GM19240 (cell line): Measurements from ENCODE around the gene EYA4.

Experiments used
- DNase-seq: peaks from one replicate; pipeline ENCODE4 v3.0.0; 2011; ENCODE audit warnings: low spot score; ENCODE audit not compliant: insufficient read length

Gene EYA4, protein sequence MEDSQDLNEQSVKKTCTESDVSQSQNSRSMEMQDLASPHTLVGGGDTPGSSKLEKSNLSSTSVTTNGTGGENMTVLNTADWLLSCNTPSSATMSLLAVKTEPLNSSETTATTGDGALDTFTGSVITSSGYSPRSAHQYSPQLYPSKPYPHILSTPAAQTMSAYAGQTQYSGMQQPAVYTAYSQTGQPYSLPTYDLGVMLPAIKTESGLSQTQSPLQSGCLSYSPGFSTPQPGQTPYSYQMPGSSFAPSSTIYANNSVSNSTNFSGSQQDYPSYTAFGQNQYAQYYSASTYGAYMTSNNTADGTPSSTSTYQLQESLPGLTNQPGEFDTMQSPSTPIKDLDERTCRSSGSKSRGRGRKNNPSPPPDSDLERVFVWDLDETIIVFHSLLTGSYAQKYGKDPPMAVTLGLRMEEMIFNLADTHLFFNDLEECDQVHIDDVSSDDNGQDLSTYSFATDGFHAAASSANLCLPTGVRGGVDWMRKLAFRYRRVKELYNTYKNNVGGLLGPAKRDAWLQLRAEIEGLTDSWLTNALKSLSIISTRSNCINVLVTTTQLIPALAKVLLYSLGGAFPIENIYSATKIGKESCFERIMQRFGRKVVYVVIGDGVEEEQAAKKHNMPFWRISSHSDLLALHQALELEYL

GRCh38 chr6:133241086-133241900 is at the start of gene EYA4:
Gene EYA4, plus strand, starts transcription at chr6:133241357. Its CDS starts 33,424 bp downstream, at chr6:133274781.
- DNase-seq, result no peak

GRCh38 chr6:133193396-133193795 is 47.8 kb upstream of the EYA4 start:
- DNase-seq, result no peak

DNA sequence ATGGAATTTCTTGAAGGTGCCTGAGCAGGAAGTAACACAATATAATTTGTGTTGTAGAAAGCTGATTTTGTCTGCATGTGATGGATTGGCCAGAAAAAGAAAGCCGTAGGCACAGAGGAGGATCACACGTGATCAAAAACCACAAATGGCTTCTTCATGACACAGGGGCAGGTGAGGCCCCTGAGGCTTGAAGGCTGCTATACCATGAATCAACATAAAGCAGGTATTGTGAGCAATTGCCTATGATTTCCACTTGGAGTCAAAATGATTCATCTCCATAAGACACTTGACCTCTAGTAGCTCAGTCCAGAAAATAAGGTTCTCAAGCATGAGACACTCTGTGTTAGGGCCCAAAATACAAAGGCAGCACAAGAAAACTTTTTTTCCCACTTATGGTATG is 42.4 kb upstream of the EYA4 start:
- no peak for DNase-seq

DNA sequence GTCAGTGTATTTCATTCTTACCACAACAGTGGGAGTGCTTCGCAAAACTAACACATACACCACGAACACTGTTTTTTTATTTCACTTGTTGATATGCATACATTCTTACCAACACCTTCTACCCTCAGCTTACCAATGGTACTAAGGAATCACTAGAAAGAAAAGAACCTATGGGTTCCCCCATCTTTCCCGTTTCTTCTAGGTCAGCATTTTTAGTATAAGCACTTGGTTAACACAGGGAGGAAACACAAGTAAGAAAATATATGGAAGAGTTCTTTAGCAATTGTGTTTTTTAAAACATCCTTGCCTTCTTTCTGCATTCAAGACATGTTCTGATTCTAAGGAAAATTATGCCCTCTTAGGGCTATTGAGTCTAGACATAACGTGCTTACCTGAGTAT is 39.9 kb upstream of the EYA4 start:
- DNase-seq, result no peak

GRCh38 chr6:133202610-133203343 is 38.4 kb upstream of the EYA4 start:
- DNase-seq, result no peak

DNA sequence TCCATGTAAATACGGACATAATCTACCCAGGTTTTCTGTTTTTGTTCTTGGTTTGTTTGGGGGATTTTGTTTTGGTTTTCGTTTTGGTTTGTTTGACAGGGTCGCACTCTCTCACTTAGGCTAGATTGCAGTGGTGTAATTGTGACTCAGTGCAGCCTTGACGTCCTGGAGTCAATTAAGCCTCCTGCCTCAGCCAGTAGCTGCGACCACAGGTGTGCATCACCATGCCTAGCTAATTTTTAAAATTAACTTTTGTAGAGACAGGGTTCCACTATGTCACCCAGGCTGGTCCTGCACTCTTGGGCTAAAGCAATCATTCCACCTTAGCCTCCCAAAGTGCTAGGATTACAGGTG is 37.8 kb upstream of the EYA4 start:
- DNase-seq, result no peak

- DNase-seq, result no peak
These were observed 35.9 kb upstream of the EYA4 start for GRCh38 chr6:133205304-133205703.

GRCh38 chr6:133206942-133207341 is 34.2 kb upstream of the EYA4 start:
- DNase-seq, result no peak

- no peak for DNase-seq
These were observed 33.4 kb upstream of the EYA4 start for GRCh38 chr6:133207754-133208153.

DNA sequence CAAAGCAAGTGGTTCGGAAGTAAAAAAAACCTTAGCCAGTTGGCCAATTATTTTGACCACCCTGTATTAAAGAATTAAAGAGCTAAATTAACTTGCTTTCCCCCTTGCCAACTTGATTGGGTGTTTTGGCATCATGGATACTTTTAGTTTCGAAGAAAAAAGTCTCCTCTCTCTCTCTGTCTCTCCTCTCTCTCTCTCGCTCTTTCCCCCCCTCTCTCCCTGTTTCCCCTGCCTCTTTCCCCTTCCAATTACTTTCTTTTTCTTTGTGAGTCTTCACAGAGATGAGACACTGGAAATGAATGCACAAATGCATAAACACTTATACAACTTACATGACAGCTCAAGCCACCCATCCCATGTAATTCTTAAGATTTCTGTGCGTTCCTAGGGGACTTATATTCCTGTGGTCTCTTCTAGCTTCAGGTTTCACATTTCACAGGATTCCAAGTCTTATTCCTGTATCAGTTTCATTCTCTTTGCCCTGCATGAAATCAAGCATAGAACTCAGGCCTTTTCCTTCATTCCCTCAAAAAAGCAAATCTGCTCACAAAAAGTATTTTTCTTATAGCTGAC is 32.9 kb upstream of the EYA4 start:
- DNase-seq, result no peak

GRCh38 chr6:133214267-133214666 is 26.9 kb upstream of the EYA4 start:
- DNase-seq, result no peak

GRCh38 chr6:133218852-133219251 is 22.3 kb upstream of the EYA4 start:
- no peak for DNase-seq

DNA sequence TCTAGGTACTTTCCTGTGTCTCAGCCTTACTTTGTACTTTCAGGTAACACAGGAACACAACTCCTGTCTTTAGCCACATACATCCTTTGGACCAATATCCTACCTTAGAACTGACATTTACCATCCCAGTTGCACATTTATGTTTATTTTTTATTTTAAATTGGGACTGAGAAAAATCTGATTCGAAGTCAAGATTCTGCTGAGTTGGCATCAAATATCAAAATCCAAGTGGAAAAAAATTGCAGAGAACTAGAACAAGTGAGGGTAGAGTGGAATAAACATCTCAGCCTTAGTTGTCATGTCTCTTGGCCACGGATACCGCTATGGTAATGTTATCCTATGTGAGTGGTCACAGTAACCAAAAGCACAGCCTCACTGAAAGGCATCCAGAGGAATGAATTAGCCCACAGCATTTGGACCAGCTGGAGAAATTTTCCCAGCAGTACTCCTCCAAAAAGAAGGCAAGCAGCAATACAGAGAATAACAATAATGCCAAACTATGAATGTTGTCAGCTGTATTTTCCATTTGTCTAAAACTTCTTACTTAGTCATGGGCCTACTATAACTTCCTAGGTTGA is 17.6 kb upstream of the EYA4 start:
- no peak for DNase-seq

DNA sequence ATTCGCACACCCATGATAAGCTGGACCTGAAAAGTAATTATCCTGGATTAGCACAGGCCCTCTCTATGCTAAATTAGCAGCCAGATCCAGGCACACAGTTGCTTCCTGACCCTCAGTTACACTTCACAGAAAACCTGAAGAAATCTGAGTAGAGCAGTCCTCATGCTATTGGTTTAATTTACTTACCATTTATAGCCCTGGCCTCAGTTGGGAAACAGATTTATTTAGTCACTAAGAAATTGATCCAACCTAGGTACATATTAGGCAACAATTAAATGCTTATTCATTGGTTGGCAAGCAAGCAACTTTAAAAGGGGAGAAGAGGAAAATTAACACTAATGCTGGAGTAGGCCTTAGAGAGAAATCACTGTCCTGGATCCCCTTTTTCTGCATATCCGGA is 15.6 kb upstream of the EYA4 start:
- DNase-seq, result no peak

DNA sequence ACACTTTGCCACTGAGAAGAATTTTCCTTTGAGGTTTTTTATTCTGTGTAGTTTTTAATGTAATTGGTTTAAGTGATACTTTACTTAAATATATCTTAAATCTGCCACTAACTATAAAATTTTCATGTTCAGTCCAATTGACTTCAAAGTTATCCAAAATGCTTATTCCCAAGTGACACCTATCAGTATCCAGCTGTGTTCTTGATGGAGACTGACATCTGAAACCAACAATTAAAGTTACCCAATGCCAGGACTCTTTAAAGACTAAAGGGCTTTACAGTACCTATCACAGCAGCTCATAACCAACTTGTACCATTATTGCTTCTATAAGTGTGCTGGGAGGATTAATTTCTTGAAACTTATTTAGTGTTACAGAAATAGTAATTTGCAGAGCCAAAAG is 13.8 kb upstream of the EYA4 start:
- DNase-seq, result no peak

DNA sequence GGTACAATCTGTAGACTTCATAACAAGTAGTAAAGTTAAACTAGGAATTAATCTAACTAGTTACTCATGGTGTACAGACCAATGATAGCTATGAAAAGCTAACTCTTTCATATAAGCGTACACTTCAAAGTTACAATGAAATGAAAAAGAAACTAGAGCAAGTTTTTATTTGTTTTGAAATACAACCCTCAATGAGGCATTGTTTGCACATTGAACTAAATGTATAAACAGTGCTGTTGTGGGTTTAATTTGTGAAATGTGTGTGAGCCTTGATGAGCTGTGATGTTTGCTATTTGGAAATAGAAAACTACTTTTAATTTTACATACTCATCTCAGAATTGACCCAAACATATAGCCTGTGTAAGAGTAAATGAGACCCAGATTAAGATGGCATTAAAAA is 11.1 kb upstream of the EYA4 start:
- no peak for DNase-seq

GRCh38 chr6:133235221-133235620 is 5.9 kb upstream of the EYA4 start:
- no peak for DNase-seq

GRCh38 chr6:133236932-133237331 is 4.2 kb upstream of the EYA4 start:
- no peak for DNase-seq

- DNase-seq, result no peak
These were observed 559 bp upstream of the EYA4 start for GRCh38 chr6:133240511-133241085.

GRCh38 chr6:133241901-133242636 is 912 bp downstream of the EYA4 start:
- no peak for DNase-seq
